HG03565 (cell line): ENCODE measurements around the gene NPAS3.

Experiments
- ATAC-seq: cut with Tn5 transposase; IDR thresholded peaks from one replicate; pipeline ENCODE4 v1.9.1; 2021; ENCODE audit warnings: mild to moderate bottlenecking, moderate library complexity; ENCODE audit not compliant: unreplicated experiment

NPAS3 gene

GRCh38 chr14:33420051-33420627 is 481.5 kb downstream of the NPAS3 start:
- no peak for ATAC-seq

GRCh38 chr14:33430414-33431035 is 491.8 kb downstream of the NPAS3 start:
- no peak for ATAC-seq

GRCh38 chr14:33432407-33433023 is 493.8 kb downstream of the NPAS3 start:
- no peak for ATAC-seq

- no peak for ATAC-seq
These were observed 494.7 kb downstream of the NPAS3 start for GRCh38 chr14:33433396-33433795.

- no peak for ATAC-seq
These were observed 497.4 kb downstream of the NPAS3 start for GRCh38 chr14:33435911-33436689.

GRCh38 chr14:33441633-33442032 is 503.0 kb downstream of the NPAS3 start:
- no peak for ATAC-seq

GRCh38 chr14:33444136-33444535 is 505.5 kb downstream of the NPAS3 start:
- ATAC-seq = no peak

- ATAC-seq = no peak
These were observed 510.6 kb downstream of the NPAS3 start for GRCh38 chr14:33449268-33449667.

GRCh38 chr14:33449703-33450395 is 511.2 kb downstream of the NPAS3 start:
- ATAC-seq = no peak

GRCh38 chr14:33450416-33450815 is 511.7 kb downstream of the NPAS3 start:
- ATAC-seq = no peak

- ATAC-seq = no peak
These were observed 512.5 kb downstream of the NPAS3 start for GRCh38 chr14:33451211-33451610.

GRCh38 chr14:33452995-33453394 is 514.3 kb downstream of the NPAS3 start:
- no peak for ATAC-seq

- ATAC-seq = no peak
These were observed 515.4 kb downstream of the NPAS3 start for GRCh38 chr14:33454022-33454595.

GRCh38 chr14:33454707-33455106 is 516.0 kb downstream of the NPAS3 start:
- ATAC-seq = no peak

GRCh38 chr14:33455654-33456345 is 517.1 kb downstream of the NPAS3 start:
- ATAC-seq = no peak

- ATAC-seq = no peak
These were observed 518.3 kb downstream of the NPAS3 start for GRCh38 chr14:33457021-33457420.

GRCh38 chr14:33457617-33458016 is 518.9 kb downstream of the NPAS3 start:
- no peak for ATAC-seq

- ATAC-seq = no peak
These were observed 521.5 kb downstream of the NPAS3 start for GRCh38 chr14:33460164-33460563.

GRCh38 chr14:33461036-33461435 is 522.4 kb downstream of the NPAS3 start:
- no peak for ATAC-seq

GRCh38 chr14:33463731-33464130 is 525.1 kb downstream of the NPAS3 start:
- ATAC-seq = no peak
